Neuronal stem cell (in vitro differentiated cells): ENCODE results near the gene ING5.

Experiments used
- DNase-seq: peaks from one replicate; pipeline ENCODE4 v3.0.0-alpha.2; 2013; ENCODE audit warnings: low spot score
- H2AFZ ChIP-seq: one replicate; pipeline ENCODE4 v1.6.1; 2013; ENCODE audit warnings: mild to moderate bottlenecking, low read length, inconsistent platforms
- H2AK5ac ChIP-seq: 2 replicates; pipeline ENCODE4 v1.6.1; 2013; ENCODE audit warnings: low read depth, mild to moderate bottlenecking, inconsistent platforms, low read length, moderate library complexity, mixed read lengths
- H2BK120ac ChIP-seq: 2 replicates; pipeline ENCODE4 v1.6.1; 2013; ENCODE audit warnings: low read depth, mild to moderate bottlenecking, inconsistent platforms, low read length, moderate library complexity, mixed read lengths
- H2BK12ac ChIP-seq: one replicate; pipeline ENCODE4 v1.6.1; 2013; ENCODE audit warnings: low read length, inconsistent platforms
- H2BK15ac ChIP-seq: 2 replicates; pipeline ENCODE4 v1.6.1; 2013; ENCODE audit warnings: mild to moderate bottlenecking, low read length, inconsistent platforms, mixed read lengths
- H2BK5ac ChIP-seq: one replicate; pipeline ENCODE4 v1.6.1; 2013; ENCODE audit warnings: inconsistent platforms, mild to moderate bottlenecking, low read length, moderate library complexity
- H3K14ac ChIP-seq: one replicate; pipeline ENCODE4 v1.6.1; 2013; ENCODE audit warnings: low read length, inconsistent platforms
- H3K18ac ChIP-seq: 2 replicates; pipeline ENCODE4 v1.6.1; 2013; ENCODE audit warnings: low read length, inconsistent platforms
- H3K23ac ChIP-seq: 2 replicates; pipeline ENCODE4 v1.6.1; 2013; ENCODE audit warnings: low read depth, mild to moderate bottlenecking, mixed read lengths, low read length, inconsistent platforms; ENCODE audit not compliant: poor library complexity
- H3K27ac ChIP-seq: replicated peaks from 3 replicates; pipeline ENCODE4 v1.5.1; 2013; ENCODE audit warnings: low read length, inconsistent platforms
- H3K27me3 ChIP-seq, 3 experiments: 2 replicates each; pipeline ENCODE4 v1.6.1; 2013; ENCODE audit warnings: low read length in 3 of 3, mild to moderate bottlenecking in 2 of 3, inconsistent platforms in 1 of 3, low read depth in 1 of 3, mixed read lengths in 1 of 3, moderate library complexity in 1 of 3; ENCODE audit not compliant: control insufficient read depth in 3 of 3, insufficient read depth in 3 of 3
- H3K36me3 ChIP-seq, 2 donors: replicated peaks in 1 of 2; 2 replicates each; pipeline ENCODE4 v1.6.1; 2013; ENCODE audit warnings: low read length in 2 of 2; ENCODE audit not compliant: control insufficient read depth in 2 of 2, insufficient read depth in 2 of 2
- H3K4ac ChIP-seq: 2 replicates; pipeline ENCODE4 v1.6.1; 2013; ENCODE audit warnings: inconsistent platforms, mild to moderate bottlenecking, low read length, moderate library complexity
- H3K4me1 ChIP-seq, 2 donors: 1 replicate in 1 of 2; 2 replicates in 1 of 2; pipeline ENCODE4 v1.6.1; 2013; ENCODE audit warnings: low read length in 2 of 2, low read depth in 1 of 2; ENCODE audit not compliant: control insufficient read depth in 2 of 2, insufficient read depth in 1 of 2
- H3K4me2 ChIP-seq: one replicate; pipeline ENCODE4 v1.6.1; 2013; ENCODE audit warnings: mild to moderate bottlenecking, low read length, inconsistent platforms; ENCODE audit not compliant: insufficient read depth, poor library complexity, severe bottlenecking
- H3K4me3 ChIP-seq, 2 donors: 2 replicates each; pipeline ENCODE4 v1.5.1; 2013; ENCODE audit warnings: low read length in 2 of 2, mild to moderate bottlenecking in 2 of 2, inconsistent platforms in 1 of 2, moderate library complexity in 1 of 2
- H3K79me1 ChIP-seq: one replicate; pipeline ENCODE4 v1.6.1; 2013; ENCODE audit warnings: low read depth, mild to moderate bottlenecking, inconsistent platforms, low read length, moderate library complexity
- H3K9ac ChIP-seq: one replicate; pipeline ENCODE4 v1.6.1; 2013; ENCODE audit warnings: mild to moderate bottlenecking, low read depth, low read length, inconsistent platforms; ENCODE audit not compliant: poor library complexity
- H3K9me3 ChIP-seq, 2 donors: replicated peaks in 1 of 2; 2 replicates each; pipeline versions ENCODE3 to v1.6.1; 2013; ENCODE audit warnings: low read length in 2 of 2, mild to moderate bottlenecking in 2 of 2, inconsistent platforms in 1 of 2, low read depth in 1 of 2, mixed read lengths in 1 of 2, moderate library complexity in 1 of 2; ENCODE audit not compliant: control insufficient read depth in 2 of 2, insufficient read depth in 1 of 2
- H4K8ac ChIP-seq: one replicate; pipeline ENCODE4 v1.6.1; 2013; ENCODE audit warnings: low read depth, mild to moderate bottlenecking, inconsistent platforms, low read length, moderate library complexity
- H4K91ac ChIP-seq: one replicate; pipeline ENCODE4 v1.6.1; 2013; ENCODE audit warnings: low read length, low read depth, mild to moderate bottlenecking, inconsistent platforms; ENCODE audit not compliant: poor library complexity
- WGBS, 2 donors: extraction: QIAGEN DNeasy Blood & Tissue Kit; methylation state at CpG; one replicate each; pipeline ENCODE4 v1.1.7; 2013; ENCODE audit warnings: missing lambda C conversion rate in 2 of 2, mixed read lengths in 1 of 2; ENCODE audit not compliant: insufficient read length in 2 of 2, insufficient replicate concordance in 1 of 2; ENCODE audit errors: extremely low coverage in 2 of 2; 5-methylcytosine and 5-hydroxymethylcytosine counted together

ING5 gene

GRCh38 chr2:241775223-241776177, 73.7 kb downstream of the ING5 start:
- Histone ChIP-seq H3K14ac (peak overlapping the region; percentile 89), H3K4me2 (no peak overlapping the region), H2AFZ (no peak overlapping the region), H4K91ac (peak overlapping the region; percentile 85), H3K18ac (peak overlapping the region; percentile 95), H3K4me1 (peaks cover 10 to 16% of the 10 kb centered on the region in 2 donors), H3K27ac (no peak overlapping the region), H3K23ac (peak overlapping the region; percentile 90), H2AK5ac (peak overlapping the region; percentile 91), H2BK5ac (peak overlapping the region; percentile 66), H2BK15ac (peak overlapping the region; percentile 91), H2BK12ac (peak overlapping the region; percentile 90), H3K4ac (peak overlapping the region; percentile 76), H3K4me3 (no peak overlapping the region), H3K9me3 (no peaks in the 10 kb centered on the region), H2BK120ac (no peak overlapping the region), H4K8ac (peak overlapping the region; percentile 43), H3K27me3 (no peaks in the 10 kb centered on the region), H3K79me1 (peaks cover 2% of the 10 kb centered on the region), H3K9ac (no peak overlapping the region), H3K36me3 (no peaks in the 10 kb centered on the region)
- WGBS, 2 donors, result no CpG with 5 or more reads among the region's 34 CpGs
- no peak for DNase-seq

GRCh38 chr2:241776336-241777169, 74.7 kb downstream of the ING5 start, which contains the start of gene GAL3ST2:
GAL3ST2 (plus strand) TSS chr2:241776822; CDS start chr2:241776956, 134 bp downstream.
- Histone ChIP-seq H2BK12ac (peak within 1 kb of the TSS; percentile 90), H3K18ac (peak within 1 kb of the TSS; percentile 95), H3K4me1 (peaks cover 6 to 8% of the 10 kb centered on the region in 2 donors), H2BK120ac (peak within 1 kb of the TSS; percentile 89), H4K8ac (no peak within 1 kb of the TSS), H3K23ac (peak within 1 kb of the TSS; percentile 90), H2BK15ac (peak within 1 kb of the TSS; percentile 91), H4K91ac (peak within 1 kb of the TSS; percentile 92), H2BK5ac (peak within 1 kb of the TSS; percentile 66), H3K9ac (peak within 1 kb of the TSS; percentile 63), H3K79me1 (peaks cover 2% of the 10 kb centered on the region), H3K14ac (peak within 1 kb of the TSS; percentile 89), H3K4me2 (no peak within 1 kb of the TSS), H2AFZ (peak within 1 kb of the TSS; percentile 15), H3K27me3 (no peaks in the 10 kb centered on the region), H3K36me3 (no peaks in the 10 kb centered on the region), H2AK5ac (peak within 1 kb of the TSS; percentile 91), H3K4ac (peak within 1 kb of the TSS; percentile 76), H3K9me3 (peaks cover 0 to under 1% of the 10 kb centered on the region in 2 donors), H3K4me3 (no peak within 1 kb of the TSS), H3K27ac (no peak within 1 kb of the TSS)
- no CpG with 5 or more reads among the region's 27 CpGs for WGBS, 2 donors
- DNase-seq, result no peak

- Histone ChIP-seq H3K36me3 (no peaks in the 10 kb centered on the region), H2AK5ac (peak overlapping the region; percentile 91), H2BK15ac (peak overlapping the region; percentile 46), H3K79me1 (peaks cover 2% of the 10 kb centered on the region), H3K18ac (peak overlapping the region; percentile 78), H3K4me2 (no peak overlapping the region), H3K4ac (no peak overlapping the region), H3K4me3 (no peak overlapping the region), H3K14ac (no peak overlapping the region), H3K27me3 (no peaks in the 10 kb centered on the region), H3K27ac (no peak overlapping the region), H2AFZ (peak overlapping the region; percentile 15), H4K91ac (peak overlapping the region; percentile 92), H3K9ac (peak overlapping the region; percentile 63), H3K23ac (no peak overlapping the region), H4K8ac (no peak overlapping the region), H3K4me1 (peaks cover 0 to 3% of the 10 kb centered on the region in 2 donors), H2BK12ac (no peak overlapping the region), H3K9me3 (peaks cover 0 to 3% of the 10 kb centered on the region in 2 donors), H2BK5ac (peak overlapping the region; percentile 46), H2BK120ac (peak overlapping the region; percentile 77)
- no CpG with 5 or more reads among the region's 22 CpGs for WGBS, 2 donors
- no peak for DNase-seq
Observed at GRCh38 chr2:241777170-241777685, 75.4 kb downstream of the ING5 start.
